HG02943 (cell line): Measurements from ENCODE around the gene KANSL1.

Source experiments
- ATAC-seq: cut with Tn5 transposase; IDR thresholded peaks from one replicate; pipeline ENCODE4 v1.9.1; 2021; ENCODE audit warnings: mild to moderate bottlenecking, low read depth, moderate library complexity; ENCODE audit not compliant: unreplicated experiment

KANSL1 gene

DNA sequence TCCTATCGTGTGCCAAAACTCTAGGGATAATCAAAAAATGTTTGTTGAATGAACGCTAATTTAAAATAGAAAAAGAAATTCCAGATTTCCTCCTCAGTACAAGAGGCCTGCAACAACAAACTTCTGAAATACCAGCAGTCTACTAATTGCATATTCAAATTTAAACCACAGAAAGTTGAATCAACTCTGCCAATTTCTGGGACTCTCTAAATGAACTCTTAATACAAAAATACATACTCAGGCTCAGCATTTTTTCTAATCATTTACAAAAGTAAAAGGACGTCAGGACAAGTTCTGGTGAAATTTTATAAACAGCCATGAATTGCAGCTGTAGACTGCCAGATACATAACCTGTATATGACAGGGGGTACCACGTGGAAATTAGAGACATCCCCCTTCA lies 49.0 kb downstream of the KANSL1 start:
- ATAC-seq: no peak

DNA sequence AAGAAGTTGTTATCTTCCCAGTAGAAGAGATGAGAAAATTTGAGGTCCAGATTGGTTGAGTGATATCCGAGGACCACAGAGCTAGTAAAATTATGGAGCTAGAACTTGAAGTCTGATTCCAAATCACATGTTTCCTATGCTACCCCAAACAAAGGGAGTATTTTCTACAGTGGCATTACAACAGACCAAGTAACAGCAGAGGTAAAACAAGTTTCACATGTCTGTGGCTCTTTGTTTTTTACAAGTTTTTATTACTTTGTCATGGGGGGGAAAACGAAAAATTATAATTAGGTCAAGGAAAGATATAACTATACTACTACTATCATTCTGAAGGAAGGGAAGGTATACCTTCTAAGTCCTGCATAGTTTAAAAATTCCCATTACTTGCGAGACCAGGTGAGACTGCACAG lies 49.4 kb downstream of the KANSL1 start:
- no peak for ATAC-seq

DNA sequence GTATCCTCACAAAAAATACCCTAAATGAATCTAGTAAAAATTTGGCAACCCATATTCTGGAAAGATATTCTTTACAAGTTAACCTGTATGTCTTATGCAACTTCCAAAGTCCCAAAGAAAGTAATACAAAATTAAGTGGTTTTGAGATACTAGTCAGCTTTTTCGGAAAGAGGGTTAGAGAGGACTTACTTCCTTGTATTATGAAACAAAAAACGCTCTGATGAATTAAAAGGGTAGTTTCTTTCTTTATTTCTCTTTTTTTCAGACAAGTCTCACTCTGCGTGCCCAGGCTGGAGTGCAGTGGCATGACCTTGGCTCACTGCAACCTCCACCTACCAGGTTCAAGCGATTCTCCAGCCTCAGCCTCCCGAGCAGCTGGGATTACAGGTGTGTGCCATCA lies 51.6 kb downstream of the KANSL1 start:
- ATAC-seq: no peak

DNA sequence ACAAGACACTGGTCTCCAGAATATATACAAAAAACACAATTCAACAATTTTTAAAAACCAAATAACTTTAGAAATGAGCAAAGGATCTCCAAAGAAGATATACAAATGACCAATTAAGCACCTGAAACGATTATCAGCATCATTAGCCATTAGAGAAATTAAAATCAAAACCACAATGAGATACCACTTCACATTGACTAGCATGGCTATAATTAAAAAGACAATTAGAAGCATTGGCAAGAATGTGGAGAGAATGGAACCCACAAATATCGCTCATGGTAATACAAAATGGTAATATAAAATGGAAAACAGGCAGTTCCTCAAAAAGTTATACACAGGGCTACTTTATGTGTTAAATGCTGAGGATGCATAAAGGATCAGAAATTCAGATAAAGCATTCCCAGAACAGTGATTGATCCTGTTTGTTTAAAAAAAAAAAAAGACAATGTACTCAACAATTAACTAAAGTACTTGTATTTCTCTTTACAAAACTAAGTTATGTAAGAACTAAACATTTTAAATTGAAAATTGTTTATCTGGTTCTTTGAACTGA lies 52.5 kb downstream of the KANSL1 start:
- no peak for ATAC-seq

DNA sequence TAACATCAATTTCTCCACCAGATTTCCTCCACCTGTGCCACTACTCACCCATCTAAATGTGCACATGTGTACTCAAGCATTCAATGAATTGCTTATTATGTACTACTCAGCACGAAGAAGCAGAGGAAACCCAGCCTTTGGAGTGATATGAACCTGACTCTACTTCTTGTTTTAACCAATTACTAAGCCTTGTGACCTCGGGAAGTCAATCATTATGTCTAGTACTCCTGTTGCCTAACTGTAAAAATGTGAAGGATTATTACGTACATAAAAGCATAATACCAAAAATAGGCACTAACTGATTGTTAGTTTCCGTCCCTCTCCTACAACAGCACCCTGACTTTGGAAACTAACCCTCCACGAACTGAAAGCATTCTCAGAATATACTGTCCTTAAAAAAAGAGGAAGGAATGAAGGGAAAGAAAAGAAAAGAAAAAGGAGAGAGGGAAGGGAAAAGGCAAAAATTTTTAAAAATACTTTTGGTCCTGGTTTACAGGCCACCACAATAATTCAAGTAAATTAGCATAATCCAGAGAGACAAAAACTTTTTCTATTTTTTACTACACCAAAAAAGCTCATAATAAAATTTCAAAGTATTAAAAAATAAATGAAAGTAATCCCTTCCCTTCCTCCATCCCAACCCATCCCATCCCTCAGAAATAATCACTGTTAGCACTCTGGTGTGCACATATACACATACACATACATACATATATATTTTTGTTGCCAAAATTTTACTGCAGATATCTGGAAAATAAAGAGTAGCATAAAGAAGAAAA lies 53.6 kb downstream of the KANSL1 start:
- ATAC-seq: no peak

DNA sequence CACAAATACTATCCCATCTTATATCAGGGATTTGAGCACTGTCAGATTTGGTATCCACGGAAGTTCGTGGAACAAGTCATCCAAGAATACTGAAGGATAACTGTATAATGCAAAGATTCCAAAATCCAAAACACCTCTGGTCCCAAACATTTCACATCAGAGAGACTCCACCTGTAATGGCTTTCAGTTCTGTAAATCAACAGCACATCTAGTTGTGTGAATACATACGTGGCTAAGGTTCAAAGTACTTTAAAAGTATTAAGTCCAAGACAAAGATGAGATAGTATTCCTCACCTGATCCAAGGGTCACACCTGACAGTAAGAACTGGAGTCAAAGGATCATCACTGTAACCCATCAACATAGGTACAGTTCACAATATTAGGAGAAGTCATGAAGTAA lies 54.8 kb downstream of the KANSL1 start:
- ATAC-seq: no peak

DNA sequence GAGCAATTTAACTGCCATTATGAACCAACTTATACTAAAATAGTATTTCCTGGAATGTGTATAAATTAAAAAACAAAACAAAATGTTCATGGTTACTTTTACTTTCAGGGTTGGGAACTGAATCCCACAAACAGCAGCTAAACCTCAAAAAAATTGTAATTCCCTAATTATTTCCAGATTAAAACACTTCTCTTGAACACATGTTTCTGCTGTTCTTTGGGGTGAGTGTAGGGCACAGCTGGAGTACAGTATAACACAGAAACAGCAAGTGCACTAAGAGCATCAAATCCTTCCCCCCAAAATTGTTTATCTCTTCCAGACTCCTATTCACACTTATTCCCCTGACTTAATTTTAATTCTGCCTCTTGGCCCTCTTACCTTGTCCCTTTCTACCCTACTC lies 56.4 kb downstream of the KANSL1 start:
- ATAC-seq: no peak

DNA sequence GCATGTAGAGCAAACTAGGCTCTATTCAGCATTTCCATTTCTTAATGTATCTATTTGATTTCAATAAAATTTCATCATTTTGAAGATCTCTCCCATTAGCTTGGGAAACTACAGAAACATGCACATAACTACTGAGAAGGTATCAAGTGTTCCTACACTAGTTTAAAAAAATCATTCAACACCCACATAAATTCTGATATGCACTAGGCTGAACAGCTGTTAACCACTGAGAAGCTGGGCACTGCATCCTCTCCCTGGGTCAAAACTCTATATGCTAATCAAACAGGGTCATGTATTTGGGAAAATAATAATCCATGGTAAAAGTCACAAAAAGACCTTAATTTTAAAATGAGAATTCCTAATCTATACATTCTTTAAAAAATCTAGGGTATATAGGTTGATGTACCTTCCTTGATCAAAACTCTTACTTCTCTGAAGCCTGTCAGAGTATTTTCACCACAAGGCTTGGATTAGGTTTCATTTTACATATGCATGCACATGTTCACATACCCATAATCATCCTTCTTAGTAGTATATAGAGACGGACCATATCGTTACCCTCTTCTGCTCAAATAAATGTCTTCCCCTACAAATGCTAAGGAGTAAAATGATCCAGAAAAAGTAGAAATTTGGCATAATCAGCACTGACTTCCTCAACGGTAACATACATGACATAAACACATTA lies 57.2 kb downstream of the KANSL1 start:
- ATAC-seq: no peak

DNA sequence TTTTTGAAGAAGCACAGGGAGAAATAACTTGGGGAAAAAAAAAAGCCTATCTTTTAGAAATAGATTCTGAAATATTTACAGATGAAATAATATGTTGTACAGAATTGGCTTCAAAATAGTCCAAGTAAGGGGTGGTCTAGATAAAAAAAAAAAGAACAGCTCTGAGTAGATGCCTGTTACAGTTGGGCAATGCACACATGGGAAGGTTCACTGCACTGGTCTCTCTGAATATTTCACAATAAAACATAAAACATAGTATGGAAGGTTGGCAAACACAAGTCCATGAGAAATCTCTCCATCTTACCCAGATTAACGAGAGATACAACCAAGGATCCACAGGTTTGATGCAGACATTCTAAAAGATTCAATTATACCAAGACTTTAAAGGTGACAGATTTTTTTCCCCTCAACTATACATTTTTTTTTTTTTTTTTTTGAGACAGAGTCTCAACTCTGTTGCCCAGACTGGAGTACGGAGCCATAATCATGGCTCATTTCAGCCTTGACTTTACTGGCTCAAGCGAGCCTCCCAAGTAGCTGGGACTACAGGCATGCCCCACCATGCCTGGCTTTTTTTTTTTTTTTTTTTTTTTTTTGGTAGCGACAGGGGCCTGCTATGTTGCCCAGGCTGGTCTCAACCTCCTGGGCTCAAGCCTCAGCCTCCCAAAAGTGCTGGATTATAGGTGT lies 58.0 kb downstream of the KANSL1 start:
- ATAC-seq: no peak

DNA sequence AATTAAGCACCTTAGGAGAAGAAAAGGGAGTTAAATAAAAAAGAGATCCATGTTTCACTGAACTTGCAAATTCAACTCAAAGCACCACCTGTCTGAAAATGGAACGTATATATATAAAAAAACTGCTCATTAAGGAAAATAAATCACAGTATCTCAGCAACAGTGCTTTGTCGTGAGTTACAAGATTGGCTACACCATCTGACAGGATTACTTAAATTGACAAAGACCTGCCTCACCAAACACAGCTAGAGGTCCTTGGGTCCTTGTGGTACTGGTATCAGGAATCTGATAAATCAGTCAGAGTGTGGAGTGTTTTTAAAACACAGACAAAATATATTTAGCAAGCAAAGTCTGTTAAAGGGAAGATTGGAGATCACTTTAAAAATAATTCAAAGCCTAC lies 63.9 kb downstream of the KANSL1 start:
- ATAC-seq: no peak

DNA sequence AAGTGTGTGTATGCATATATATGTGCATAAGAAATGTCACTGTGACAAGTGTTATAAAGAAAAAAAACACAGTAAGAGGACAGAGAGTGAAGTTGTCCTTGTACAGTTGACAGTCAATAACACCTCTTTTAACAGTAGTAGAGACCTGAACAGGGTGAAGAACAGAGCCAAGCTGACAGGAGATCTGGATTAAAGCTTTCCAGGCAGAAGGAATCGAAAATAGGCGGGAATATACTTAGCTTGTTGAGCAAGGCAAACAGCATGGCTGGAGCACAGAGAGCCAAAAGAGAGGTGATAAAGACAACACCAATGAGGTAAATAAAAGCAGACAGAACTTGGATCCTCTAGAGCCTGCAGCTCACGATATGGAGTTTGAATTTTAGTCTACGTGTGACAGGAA lies 64.8 kb downstream of the KANSL1 start:
- no peak for ATAC-seq

DNA sequence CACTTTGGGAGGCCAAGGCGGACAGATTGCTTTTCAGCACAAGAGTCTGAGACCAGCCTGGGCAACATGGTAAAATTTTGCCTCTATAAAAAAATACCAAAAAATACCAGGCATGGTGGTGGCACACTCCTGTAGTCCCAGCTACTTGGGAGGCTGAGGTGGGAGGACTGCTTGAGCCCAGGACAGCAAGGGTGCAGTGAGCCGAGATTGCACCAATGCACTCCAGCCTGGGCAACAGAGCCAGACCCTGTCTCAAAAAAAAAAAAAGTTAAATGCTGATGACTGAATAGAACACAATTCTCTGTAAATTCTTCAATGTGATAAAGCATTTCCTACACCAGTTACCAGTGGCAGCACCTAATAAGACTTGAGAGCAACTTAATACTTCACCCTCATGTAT lies 65.7 kb downstream of the KANSL1 start:
- ATAC-seq: no peak

DNA sequence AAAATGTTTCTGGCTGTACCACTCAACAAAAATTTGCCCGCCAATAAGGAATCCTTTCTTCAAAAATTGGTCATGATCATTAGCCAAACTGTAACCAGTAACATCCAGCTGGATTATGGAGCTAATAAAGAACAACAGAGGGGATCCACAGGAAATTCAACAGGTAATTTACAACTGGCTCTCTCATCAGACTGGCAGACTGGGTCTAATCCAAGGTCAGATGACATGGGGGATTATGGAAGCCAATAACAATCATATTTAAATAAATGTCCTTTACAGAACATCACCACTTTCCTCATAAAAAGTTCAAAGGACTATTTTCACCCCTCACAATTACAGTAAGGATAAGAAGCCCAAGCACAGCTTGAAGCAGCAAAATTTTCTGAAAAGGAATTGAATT lies 66.4 kb downstream of the KANSL1 start:
- no peak for ATAC-seq

DNA sequence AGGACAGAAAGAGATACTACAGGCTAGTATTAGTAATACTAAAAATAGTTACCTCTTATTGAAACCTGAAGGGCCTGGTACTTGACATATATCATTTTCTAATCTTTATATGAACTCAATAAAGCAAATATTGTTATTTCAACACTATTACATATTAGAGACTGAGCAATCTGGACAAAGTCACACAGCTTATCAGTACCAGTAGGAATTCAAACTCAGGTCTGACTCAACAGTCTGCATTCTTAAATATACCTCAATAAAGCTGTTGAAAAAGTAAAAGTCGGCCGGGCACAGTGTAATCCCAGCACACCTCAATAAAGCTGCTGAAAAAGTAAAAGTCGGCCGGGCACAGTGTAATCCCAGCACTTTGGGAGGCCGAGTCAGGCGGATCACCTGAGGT lies 67.4 kb downstream of the KANSL1 start:
- no peak for ATAC-seq

DNA sequence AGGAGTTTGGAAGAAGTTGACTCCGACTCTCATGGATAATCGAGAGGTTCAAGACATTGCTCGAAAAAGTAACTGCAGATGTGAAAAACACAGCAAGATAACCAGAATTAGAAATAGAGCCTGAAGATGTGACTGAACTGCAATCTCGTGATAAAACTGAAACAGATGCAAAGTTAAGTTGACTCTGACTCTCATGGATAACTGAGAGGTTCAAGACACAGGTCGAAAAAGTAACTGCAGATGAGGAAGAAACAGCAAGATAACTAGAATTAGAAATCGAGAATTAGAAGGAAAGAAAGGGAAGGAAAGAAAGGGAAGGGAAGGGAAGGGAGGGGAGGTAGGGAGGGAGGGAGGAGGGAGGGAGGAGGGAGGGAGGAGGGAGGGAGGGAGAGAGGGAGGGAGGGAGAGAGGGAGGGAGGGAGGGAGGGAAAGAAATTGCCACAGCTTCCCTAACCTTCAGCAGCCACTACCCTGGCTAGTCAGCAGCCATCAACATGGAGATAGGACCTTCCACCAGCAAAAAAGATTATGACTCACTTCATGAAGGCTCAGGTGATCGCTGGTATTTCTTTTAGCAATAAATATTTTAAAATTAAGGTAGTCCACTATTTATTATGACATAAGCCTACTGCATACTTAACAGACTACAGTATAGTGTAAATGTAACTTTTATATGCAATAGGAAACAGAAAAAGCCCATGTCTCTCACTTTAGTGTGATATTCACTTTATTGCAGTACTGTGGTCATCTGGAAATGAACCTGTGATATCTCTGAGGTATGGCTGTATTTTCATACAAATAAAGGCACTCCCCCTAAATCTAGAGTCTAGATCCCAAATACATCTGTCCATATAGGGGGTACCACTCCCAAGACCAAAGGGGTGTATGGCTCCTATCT lies 68.3 kb downstream of the KANSL1 start:
- no peak for ATAC-seq

DNA sequence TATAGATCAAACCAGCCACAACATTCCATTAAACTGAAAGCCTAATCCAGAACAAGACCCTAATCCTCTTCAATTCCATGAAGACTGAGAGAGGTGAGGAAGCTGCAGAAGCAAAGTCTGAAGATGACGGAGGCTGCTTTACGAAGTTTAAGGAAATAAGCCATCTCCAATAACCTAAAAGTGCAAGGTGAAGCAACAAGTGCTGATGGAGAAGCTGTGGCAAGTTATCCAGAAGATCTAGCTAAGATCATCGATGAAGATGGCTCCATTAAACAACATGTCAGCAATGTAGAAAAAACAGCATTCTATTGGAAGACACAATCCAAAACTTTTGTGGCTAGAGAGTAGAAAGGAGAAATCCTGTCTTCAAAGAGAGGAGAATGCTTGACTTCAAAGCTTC lies 69.6 kb downstream of the KANSL1 start:
- no peak for ATAC-seq

DNA sequence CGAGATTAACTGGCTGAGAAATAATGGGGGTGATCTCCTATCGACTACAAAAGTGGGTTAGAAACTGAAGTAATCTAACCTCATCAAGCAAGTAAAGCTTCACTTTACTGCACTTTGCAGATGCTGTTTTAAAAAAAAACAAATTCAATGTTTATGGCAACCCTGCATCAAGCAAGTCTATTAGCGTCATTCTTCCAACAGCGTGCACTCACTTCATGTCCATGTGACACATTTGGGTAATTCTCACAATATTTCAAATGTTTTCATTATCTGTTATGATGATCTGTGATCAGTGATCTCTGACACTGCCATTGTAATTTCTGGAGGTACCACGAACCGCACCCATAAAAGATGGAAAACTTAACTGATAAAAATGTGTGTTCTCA lies 70.8 kb downstream of the KANSL1 start:
- ATAC-seq: no peak

DNA sequence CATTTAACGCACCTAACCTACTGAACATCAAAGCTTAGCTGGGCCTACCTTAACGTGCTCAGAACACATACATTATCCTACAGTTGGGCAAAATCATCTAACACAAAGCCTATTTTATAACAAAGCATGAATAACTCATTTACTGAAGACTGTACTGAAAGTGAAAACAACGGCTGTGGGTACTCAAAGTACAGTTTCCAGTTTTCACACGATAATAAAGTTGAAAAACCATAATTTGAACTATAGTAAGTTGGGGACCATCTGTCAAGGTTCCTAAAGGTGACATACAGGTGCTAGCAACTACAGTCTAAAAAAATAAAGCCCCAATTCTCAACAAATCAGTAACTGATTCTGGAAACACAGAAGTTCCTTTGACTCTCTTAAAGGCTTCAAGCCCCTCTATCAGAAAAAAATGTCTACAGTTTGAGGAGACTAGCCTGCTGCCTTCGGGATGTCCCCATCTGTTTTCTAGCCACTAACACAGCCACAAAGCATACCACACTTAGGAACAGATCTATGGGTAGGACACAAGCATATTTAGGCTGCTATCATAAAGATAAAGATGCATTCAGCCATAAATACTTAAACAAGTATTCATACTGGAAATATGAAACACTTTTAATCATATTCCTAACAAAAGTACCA lies 71.3 kb downstream of the KANSL1 start:
- ATAC-seq: no peak

DNA sequence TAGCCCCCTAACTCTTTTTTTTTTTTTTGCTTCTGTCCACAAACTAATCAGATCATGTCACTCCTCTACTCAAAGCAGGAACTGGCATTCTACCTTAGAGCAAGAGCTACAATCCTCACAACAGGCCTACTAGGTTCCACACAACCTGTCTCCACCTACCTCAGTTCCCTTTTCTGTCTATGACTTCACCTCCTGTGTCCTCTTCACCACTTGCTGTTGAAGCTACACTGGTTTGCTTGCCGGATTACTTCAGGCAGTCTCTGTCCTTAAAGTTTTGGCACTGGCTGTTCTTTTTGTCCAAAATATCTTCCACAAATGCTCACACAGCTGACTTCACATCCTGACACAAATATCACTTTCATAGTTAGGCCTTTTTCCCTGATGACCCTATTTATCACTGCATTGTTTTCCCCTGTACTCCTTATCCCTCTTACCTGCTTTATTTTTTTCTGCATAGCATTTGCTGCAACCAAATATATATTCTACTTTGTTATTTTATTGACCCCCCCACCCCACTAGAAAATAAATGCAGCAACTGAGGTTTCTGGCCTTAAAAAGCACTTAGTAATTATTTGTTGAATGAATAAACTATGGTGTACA lies 72.0 kb downstream of the KANSL1 start:
- ATAC-seq: no peak

DNA sequence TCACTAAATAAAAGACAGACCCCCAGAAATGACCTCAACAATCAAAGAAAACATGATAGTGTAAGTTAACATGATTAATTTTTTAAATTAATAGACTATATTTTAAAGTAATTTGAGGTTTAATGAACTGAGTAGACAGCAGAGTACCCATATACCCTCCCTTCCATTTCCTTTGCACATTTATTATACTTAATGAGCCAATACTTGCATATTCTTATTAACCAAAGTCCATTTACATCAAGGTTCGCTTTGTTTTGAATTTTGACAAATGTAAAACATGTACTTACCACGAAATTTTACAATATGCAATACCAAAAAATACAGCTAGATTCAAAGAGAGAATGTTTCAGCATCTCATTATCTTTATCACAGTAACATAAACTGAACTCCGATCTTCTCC lies 72.7 kb downstream of the KANSL1 start:
- ATAC-seq: no peak
